ENCODE data around the gene ICAM1.

Gene ICAM1

GRCh38 chr19:10299545-10300458 is 28.9 kb downstream of the ICAM1 start:
- no peak for DNase-seq
- H3K36me3 Mint-ChIP-seq: peaks cover 3% of the 10 kb centered on the region
- peaks cover 78% of the 10 kb centered on the region for H3K27me3 Mint-ChIP-seq
- H3K27ac Mint-ChIP-seq: no peak overlapping the region
- H3K4me1 Mint-ChIP-seq: peaks cover 12% of the 10 kb centered on the region
- no peak overlapping the region for H3K4me3 Mint-ChIP-seq
- H3K9me3 Mint-ChIP-seq: no peaks in the 10 kb centered on the region
- CTCF ChIA-PET: no interaction called here

DNA sequence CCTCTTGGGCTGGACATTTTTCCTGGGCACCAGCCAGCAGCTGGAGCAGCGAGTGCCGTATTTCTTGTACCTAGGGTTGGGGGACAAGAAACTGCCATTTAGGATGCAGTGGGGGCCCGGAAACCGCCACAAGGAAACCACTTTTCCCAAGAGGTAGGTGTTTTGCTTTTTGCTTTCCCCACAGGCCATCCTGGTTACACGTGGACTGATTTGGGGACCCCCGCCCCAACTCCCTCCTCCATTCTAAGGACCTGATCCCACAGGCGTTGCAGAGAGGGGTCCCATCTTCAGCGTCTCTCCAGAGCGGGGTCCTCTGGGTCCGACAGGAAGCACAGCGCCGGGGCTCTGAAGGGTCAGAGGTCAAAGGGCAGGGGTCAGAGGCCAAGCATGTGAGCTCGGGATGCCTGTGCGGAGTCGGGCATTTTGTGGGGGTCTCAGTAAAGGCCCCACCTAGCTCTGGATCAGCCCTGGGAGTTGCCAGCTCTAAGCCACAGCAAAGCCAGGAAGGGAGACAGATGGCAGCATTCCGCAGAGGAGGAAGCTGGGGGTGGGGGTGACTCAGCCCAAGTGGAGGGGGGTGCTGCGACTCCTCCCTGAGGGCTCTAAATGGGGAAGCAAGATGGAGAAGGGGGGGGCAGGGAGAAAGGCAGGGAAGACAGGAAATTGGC is 34.4 kb downstream of the ICAM1 start:
- Mint-ChIP-seq H3K27ac (no peak overlapping the region), H3K27me3 (peaks cover 25% of the 10 kb centered on the region), H3K36me3 (no peaks in the 10 kb centered on the region), H3K9me3 (no peaks in the 10 kb centered on the region), H3K4me3 (no peak overlapping the region), H3K4me1 (no peaks in the 10 kb centered on the region)
- CTCF ChIA-PET: interaction anchor here (1.5 kb wide), 1 partner anchor 84 kb away, joined by 5 read pairs; no protein-coding TSS in a partner anchor
- no peak for DNase-seq

- DNase-seq: no peak
- Mint-ChIP-seq H3K27me3 (peaks cover 18% of the 10 kb centered on the region), H3K9me3 (no peaks in the 10 kb centered on the region), H3K36me3 (no peaks in the 10 kb centered on the region), H3K4me1 (no peaks in the 10 kb centered on the region), H3K4me3 (no peak overlapping the region), H3K27ac (no peak overlapping the region)
- CTCF ChIA-PET: interaction anchor here (1.5 kb wide), 1 partner anchor 83 kb away, joined by 5 read pairs; no protein-coding TSS in a partner anchor
These were observed 35.4 kb downstream of the ICAM1 start for GRCh38 chr19:10306327-10306726.

DNA sequence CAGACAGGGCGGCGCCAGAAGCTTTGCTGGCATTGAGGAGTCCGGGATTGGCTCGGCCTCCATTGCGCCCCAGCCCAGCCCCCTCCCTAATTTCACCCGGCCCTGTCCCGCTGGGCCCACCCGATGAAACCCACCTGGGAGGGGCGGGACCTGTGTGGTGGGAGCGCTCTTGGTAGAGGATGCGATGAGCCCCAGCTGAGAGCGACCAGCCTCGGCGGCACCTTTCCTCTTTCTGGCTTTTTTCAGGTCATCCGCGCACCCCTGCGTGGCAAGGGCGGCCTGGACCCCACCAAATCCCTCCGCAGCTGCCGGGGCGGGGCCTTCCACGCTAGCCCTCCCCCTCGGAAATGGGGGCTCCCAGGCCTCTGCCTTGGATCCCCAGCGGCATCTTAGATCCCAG is 38.5 kb downstream of the ICAM1 start, which contains the start of gene ZGLP1:
Gene ZGLP1 (minus strand): TSS at position 393 of the 400 bp plus-strand sequence.
- no peak within 1 kb of the TSS for H3K4me3 Mint-ChIP-seq
- H3K4me1 Mint-ChIP-seq: peaks cover 4% of the 10 kb centered on the region
- no peaks in the 10 kb centered on the region for H3K27me3 Mint-ChIP-seq
- no peaks in the 10 kb centered on the region for H3K36me3 Mint-ChIP-seq
- no peak for DNase-seq
- no peak within 1 kb of the TSS for H3K27ac Mint-ChIP-seq
- H3K9me3 Mint-ChIP-seq: no peaks in the 10 kb centered on the region
- CTCF ChIA-PET: no interaction called here

- peak; percentile 93 for DNase-seq
- CTCF ChIA-PET: interaction anchor here (0.6 to 2.2 kb wide), 3 partner anchors 9 to 73 kb away, joined by 4 to 6 read pairs (median 5); no protein-coding TSS in a partner anchor
- Mint-ChIP-seq H3K27me3 (no peaks in the 10 kb centered on the region), H3K27ac (peak within 1 kb of the TSS; percentile 28), H3K4me1 (peaks cover 18% of the 10 kb centered on the region), H3K36me3 (peaks cover 22% of the 10 kb centered on the region), H3K4me3 (peak within 1 kb of the TSS; percentile 78), H3K9me3 (no peaks in the 10 kb centered on the region)
These were observed 44.7 kb downstream of the ICAM1 start, which contains the start of gene FDX2 for GRCh38 chr19:10315335-10316214. TSS of gene FDX2 (minus strand) at chr19:10316015. CDS start at chr19:10315996, 19 bp downstream.

- H3K4me3 Mint-ChIP-seq: peak overlapping the region; percentile 78
- peaks cover 18% of the 10 kb centered on the region for H3K4me1 Mint-ChIP-seq
- no peaks in the 10 kb centered on the region for H3K27me3 Mint-ChIP-seq
- CTCF ChIA-PET: interaction anchor here (0.7 to 2.2 kb wide), 2 partner anchors 47 to 57 kb away, joined by 3 to 5 read pairs; no protein-coding TSS in a partner anchor
- no peak for DNase-seq
- H3K36me3 Mint-ChIP-seq: peaks cover 22% of the 10 kb centered on the region
- no peak overlapping the region for H3K27ac Mint-ChIP-seq
- H3K9me3 Mint-ChIP-seq: no peaks in the 10 kb centered on the region
These were observed 45.5 kb downstream of the ICAM1 start for GRCh38 chr19:10316229-10317044.

- Mint-ChIP-seq H3K27me3 (no peaks in the 10 kb centered on the region), H3K36me3 (peaks cover 26% of the 10 kb centered on the region), H3K4me1 (peaks cover 18% of the 10 kb centered on the region), H3K4me3 (no peak overlapping the region), H3K27ac (no peak overlapping the region), H3K9me3 (no peaks in the 10 kb centered on the region)
- DNase-seq: no peak
- CTCF ChIA-PET: interaction anchor here (0.7 kb wide), 1 partner anchor 48 kb away, joined by 3 read pairs; no protein-coding TSS in a partner anchor
These were observed 46.3 kb downstream of the ICAM1 start for GRCh38 chr19:10317045-10317856.

DNA sequence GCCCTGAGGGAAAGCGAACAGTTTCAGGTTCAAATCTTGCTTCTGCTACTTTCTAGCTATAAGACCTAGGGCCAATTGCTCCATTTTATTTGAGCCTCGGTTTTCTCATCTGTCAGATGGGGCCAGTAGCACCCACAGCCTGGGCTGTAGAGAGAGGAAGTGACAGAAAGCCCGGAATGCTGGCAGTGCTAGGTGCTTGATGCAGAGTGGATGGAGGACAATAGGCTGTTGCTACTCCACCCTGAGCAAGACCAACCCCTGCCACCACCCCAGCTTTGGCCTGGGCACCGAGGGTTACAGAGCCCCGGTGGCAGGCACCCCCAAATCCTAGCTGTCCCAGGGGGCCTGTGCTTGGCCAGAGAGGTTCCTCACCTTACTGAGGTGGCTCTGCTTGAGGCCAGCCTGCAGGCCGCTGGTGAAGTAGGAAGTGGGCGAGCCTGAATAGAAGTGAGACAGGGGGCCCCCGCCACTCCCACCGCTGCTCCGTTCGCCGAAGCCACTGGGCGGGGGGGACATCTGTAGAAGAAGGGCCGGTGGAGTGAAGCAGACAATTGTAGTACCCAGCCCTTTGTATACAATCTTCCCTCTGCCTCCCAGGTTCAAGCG is 47.0 kb downstream of the ICAM1 start:
- Mint-ChIP-seq H3K27ac (no peak overlapping the region), H3K9me3 (no peaks in the 10 kb centered on the region), H3K4me1 (peaks cover 18% of the 10 kb centered on the region), H3K27me3 (no peaks in the 10 kb centered on the region), H3K4me3 (no peak overlapping the region), H3K36me3 (peaks cover 26% of the 10 kb centered on the region)
- CTCF ChIA-PET: no interaction called here
- no peak for DNase-seq

DNA sequence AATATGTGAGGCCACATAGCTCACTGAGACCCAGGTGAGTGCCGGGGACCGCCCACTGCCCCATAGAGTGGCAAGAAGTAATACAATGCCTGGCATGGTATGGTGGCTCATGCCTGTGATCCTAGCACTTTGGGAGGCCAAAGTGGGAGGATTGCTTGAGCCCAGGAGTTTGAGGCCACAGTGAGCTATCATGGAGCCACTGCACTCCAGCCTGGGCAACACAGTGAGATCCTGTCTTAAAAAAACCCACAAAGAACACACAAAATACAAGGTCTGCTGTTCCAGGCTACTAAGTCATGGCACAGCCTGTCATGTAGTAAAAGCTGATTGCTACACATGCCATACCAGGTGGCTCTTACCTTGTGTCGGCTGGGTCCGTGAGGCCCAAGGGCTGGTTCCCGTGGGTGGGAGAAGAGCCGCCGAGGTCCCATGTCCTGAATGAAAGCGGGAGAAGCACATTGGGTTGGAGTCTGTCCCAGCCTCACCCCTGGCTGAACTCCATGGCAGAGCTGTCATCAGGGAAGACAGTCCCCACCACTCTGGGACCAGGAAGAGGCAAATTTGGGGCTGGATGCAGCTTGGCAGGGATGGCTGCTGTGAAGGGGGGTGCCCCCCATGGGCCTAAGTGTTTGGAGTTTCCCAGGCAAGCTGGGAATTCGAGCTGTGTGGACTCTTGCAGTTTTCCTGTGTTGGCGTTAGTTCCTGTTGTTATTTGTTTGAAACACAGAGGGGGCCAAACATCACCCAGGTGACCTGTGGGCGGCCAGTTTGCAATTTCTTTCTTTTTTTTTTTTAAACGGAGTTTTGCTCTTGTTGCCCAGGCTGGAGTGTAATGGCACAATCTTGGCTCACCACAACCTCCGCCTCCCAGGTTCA is 48.1 kb downstream of the ICAM1 start:
- Mint-ChIP-seq H3K4me1 (peaks cover 18% of the 10 kb centered on the region), H3K36me3 (peaks cover 32% of the 10 kb centered on the region), H3K9me3 (no peaks in the 10 kb centered on the region), H3K27me3 (no peaks in the 10 kb centered on the region), H3K4me3 (no peak overlapping the region), H3K27ac (peak overlapping the region; percentile 19)
- CTCF ChIA-PET: no interaction called here
- DNase-seq: no peak

- CTCF ChIA-PET: interaction anchor here (1.4 kb wide), 1 partner anchor 68 kb away, joined by 4 read pairs; no protein-coding TSS in a partner anchor
- H3K36me3 Mint-ChIP-seq: peaks cover 40% of the 10 kb centered on the region
- no peak overlapping the region for H3K4me3 Mint-ChIP-seq
- H3K27ac Mint-ChIP-seq: no peak overlapping the region
- no peaks in the 10 kb centered on the region for H3K9me3 Mint-ChIP-seq
- H3K27me3 Mint-ChIP-seq: no peaks in the 10 kb centered on the region
- DNase-seq: no peak
- peaks cover 6% of the 10 kb centered on the region for H3K4me1 Mint-ChIP-seq
These were observed 49.9 kb downstream of the ICAM1 start for GRCh38 chr19:10320602-10321416.

DNA sequence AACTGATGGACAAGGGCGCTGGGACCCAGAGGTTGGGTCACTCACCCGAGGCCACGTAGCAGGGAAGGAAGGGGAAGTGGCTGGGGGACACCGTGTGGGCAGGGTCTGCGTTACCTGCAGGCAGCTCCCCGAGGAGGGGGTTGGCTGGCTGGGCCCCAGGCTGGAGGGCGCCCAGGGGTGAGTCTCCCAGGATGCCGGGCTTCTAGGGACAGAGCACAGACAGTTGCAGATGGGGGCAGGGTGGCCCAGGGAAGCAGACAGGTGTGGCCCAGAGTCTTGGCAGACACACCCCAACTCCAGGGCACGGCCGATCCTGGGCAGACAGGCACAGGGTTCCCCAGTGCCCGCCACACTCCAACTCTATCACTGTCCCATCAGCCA is 50.5 kb downstream of the ICAM1 start:
- no peak overlapping the region for H3K27ac Mint-ChIP-seq
- H3K4me1 Mint-ChIP-seq: no peaks in the 10 kb centered on the region
- no peaks in the 10 kb centered on the region for H3K27me3 Mint-ChIP-seq
- peaks cover 36% of the 10 kb centered on the region for H3K36me3 Mint-ChIP-seq
- no peak overlapping the region for H3K4me3 Mint-ChIP-seq
- no peaks in the 10 kb centered on the region for H3K9me3 Mint-ChIP-seq
- CTCF ChIA-PET: no interaction called here
- no peak for DNase-seq
